HG03457 (cell line): ENCODE measurements around the gene CNDP2.

Experiments used
- ATAC-seq: cut with Tn5 transposase; IDR thresholded peaks from one replicate; pipeline ENCODE4 v1.9.1; 2021; ENCODE audit warnings: moderate number of reproducible peaks; ENCODE audit not compliant: unreplicated experiment

Gene CNDP2

DNA sequence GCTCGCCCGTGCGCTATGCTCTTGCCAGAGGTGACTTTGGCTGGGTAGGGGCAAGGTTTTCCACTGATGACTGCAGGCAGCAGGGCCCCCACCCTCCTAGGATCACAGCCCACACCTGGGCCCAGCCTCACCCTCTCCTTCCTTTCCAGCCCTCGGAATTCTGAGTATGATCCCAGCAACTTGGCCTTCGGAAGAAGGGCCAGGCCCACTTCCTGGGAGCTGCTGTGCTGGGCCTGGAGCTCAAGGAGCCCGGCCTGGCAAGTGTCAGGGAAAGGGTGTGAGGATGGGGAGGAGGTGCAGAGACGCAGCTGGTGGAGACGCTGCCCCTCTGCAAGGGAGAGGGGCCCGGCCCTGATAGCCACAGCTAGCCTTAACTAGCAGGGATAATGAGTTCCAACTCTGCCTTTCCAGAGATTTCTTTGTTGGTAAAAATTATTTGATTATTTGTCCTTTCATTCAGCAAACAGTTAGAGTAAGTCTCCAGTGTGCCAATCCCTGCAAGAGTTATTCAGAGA, 36.4 kb downstream of the CNDP2 start:
- no peak for ATAC-seq

GRCh38 chr18:74533666-74534065, 37.5 kb downstream of the CNDP2 start:
- no peak for ATAC-seq

DNA sequence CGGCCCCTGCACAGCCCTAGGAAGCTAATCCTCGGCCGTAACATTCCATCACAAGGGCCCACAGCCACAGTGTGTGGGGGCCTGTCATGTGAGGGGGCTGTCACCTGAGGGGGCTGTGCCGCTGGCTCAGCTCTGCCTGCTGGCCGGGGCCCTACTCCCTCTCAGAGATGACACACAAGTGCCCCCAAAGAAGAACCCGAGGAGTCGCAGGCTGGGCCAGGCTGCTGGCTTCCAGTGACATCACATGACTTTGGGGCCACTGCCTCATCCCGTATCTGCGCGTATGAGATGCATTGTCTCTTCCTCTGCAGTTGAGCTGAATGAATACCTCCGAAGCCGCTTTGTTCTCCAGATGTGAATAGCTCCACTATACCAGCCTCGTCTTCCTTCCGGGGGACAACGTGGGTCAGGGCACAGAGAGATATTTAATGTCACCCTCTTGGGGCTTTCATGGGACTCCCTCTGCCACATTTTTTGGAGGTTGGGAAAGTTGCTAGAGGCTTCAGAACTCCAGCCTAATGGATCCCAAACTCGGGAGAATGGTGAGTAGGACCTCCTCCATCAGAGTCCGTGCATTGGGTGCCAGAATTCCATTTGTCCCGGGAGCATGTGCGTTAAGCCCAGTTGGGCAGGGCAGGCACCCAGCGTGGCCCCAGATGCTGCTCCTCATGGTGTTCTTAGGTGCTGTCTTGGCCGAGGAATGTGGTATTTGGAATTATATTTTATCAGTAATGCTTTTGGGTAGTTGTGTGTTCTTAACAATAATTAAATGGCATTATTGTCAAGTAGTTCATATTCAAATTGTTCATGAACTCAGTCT, 38.2 kb downstream of the CNDP2 start, which contains the start of gene CNDP1:
Gene CNDP1, plus strand, starts transcription at position 351 of the 820 bp plus-strand sequence. Its CDS starts 168 bp downstream, at position 519.
- no peak for ATAC-seq

GRCh38 chr18:74534981-74535649, 39.0 kb downstream of the CNDP2 start:
- ATAC-seq: no peak

DNA sequence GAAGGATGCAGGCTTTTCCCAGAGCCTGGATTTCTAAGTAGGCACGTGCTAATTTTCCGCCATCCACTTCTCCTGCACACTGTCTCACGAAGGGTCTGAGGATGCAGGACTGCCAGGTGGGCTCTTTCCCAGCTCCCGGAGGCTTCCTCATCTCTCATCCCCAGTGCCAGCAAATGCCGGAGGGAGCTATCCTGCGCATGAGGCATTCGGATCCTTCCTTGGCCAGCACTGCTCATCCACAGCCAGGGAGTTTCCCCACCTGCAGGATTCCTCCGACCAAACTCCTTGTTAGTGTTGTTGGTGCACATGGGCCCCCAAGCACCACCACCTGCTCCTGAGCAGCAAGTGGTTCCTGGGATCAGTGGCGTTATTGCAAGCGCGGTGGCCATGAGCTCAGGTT, 43.1 kb downstream of the CNDP2 start:
- ATAC-seq: no peak

DNA sequence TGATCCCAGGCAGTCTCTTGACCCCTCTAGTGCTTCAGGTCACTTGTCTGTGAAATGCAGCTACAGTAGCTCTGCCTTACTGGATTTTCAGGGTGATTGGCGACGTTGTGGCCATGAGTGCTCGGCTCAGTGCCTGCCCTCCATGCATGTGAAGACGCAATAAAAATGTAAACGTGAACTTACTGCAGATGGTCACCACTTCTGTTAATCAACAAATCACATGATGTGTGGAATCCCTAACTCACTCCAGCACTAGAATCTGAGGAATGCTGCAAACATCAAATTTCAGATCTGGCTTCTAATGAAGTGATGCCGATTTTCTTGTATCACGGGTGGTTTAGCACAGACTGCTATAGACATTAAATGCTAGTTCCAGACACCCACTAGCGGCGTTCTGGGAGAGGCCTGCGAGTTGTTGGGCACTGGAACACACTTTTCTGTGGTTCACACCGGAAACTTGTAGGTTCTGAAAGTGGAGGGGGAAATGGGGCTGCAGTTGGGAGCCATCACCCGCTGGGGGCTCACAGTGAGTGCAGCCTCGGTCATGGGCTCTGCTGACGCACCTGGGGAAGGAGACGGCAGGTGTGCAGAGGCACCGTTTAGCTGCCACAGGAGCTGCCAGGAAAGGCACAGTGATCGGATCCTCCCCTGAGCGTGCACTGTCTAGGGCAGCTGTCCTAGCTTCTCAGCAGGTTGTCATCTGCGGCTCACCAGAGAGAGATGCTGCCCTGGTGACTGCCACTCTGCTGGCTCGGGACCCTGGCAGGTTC, 44.7 kb downstream of the CNDP2 start:
- ATAC-seq: no peak

- no peak for ATAC-seq
Measured at GRCh38 chr18:74541703-74542555, 45.8 kb downstream of the CNDP2 start.

DNA sequence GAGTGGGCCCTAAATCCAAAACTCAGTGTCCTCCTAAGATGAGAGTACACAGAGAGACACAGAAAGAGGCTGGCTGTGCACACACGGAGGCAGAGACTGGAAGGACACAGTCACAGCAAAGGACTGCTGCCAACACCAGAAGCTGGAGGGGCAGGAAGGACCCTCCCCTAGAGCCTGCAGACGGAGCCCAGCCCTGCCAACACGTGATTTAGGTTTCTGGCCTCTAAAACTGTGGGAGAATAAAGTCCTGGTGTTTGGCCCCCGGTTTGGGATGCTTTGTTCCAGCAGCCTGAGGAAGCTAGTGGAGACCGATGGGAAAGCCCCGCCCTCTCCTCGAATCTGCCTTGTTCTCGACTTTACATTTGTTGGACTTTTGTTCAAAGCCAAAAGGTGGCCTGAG, 48.7 kb downstream of the CNDP2 start:
- no peak for ATAC-seq

- no peak for ATAC-seq
Measured at GRCh38 chr18:74546007-74546406, 49.8 kb downstream of the CNDP2 start.

DNA sequence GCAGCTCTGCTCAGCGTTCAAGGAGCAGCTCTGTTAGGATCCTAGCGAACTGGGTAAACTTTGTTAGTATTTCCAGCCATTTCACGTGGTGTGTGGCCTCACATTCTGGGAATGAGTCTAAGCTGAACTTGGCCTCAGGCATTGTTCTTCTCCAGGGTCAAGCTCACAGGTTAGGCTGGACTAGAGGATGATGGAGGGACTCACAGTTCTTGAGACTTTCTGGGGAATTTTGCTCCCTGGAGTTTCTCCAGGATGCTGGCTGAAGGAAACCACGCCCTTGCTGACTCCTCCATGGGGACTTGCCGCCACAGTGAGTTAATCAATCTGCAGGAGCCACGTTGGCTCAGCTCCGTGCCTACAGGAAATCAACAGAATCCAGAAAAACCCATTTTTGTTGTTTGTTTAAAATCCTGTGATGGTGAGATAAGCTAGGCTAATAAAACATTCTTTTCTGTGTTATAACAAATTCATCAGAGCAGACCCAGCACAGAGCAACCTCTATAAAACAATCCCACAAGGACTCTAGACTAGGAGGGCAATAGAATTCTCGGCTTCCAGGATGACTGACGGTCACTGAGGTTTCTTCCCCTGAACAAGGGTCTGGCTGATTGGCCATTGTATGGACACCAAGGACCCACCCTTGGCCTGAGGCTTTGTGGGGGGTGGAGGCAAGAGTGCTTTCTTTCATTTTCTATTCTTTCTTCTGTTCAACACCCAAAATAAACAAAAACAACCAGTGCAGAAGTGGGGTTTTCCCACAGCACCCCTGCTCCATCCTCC, 50.8 kb downstream of the CNDP2 start:
- no peak for ATAC-seq

- no peak for ATAC-seq
Measured at GRCh38 chr18:74547860-74548259, 51.7 kb downstream of the CNDP2 start.

DNA sequence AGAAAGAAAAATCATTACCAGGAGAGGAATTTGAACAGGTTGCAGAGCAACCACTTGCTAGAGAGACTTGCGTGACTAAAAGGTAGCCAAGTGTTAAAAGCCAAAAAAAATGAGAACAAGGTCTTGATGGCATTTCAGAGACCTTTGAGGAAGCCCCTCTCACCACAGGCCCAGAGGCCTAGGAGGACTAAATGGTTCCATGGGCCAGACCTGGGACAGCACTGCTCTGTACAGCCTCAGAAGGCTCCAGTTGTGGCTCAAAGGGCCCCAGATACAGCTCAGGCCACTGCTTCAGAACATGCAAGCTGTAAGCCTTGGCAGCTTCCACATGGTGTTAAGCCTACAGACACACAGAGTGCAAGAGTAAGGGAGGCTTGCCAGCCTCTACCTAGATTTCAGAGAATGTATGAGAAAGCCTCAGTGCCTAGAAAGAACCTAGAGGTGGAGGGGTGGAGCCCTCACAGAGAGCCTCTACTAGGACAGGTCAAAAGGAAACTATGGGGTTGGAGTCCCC, 53.5 kb downstream of the CNDP2 start:
- ATAC-seq: no peak

DNA sequence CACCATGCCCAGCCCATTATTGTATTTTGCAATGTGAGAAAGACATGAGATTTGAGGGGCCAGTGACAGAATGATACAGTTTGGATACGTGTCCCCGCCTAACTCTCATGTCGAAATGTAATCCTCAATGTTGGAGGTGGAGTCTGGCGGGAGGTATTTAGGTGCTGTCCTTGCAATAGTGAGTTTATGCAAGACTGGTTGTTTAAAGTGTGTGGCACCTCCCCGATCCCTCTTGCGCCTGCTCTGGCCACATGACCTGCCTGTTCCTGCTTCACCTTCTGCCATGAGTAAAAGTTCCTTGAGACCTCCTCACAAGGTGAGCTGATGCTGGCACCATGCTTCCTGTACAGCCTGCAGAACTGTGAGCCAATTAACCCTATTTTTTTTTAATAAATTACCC, 54.7 kb downstream of the CNDP2 start:
- no peak for ATAC-seq

DNA sequence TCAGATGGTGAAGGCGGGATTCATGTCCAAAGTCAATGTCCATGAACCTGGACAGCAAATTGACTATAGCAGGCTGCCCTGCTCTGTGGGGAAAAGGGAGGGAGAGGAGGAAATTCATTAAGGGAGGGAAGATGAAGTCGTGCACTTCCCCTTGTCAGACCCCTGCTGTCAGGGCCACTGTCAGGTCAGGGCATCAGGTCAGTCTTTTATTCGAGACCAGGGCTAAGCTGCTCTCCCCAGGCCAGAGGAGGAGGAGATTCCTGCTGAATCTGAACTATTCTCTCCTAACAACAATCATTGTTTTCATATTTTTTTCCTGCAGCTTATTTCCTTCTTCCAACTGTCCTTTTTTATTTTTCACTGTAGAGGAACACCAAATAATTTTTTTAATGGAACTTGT, 55.3 kb downstream of the CNDP2 start:
- ATAC-seq: no peak

DNA sequence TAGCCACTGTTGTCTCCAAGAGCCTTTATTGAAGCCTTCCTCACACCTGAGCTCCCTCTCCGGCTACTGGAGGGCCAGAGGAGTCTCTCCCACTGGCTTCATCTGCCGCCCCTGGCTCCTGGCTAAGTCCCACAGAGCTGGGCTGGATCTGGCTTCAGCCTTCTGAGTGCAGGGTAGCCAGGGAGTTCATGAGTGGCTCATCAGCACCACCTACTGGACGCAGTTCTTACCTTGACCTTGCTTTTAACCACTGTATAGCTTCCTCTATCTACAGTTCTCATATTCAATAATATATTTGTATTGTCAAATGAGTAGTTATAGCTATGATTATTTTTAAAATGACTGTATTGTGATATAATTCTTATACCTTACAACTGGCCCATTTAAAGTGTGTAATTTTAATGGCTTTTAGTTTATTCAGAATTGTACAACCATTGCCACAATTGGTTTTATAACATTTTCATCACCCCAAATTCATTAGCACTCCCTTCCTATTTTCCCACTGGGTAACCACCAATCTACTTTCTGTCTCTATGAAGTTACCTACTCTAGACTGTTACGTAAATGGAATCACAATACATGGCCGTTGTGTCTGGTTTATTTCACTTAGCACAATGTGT, 55.9 kb downstream of the CNDP2 start:
- peak; percentile 97 for ATAC-seq

DNA sequence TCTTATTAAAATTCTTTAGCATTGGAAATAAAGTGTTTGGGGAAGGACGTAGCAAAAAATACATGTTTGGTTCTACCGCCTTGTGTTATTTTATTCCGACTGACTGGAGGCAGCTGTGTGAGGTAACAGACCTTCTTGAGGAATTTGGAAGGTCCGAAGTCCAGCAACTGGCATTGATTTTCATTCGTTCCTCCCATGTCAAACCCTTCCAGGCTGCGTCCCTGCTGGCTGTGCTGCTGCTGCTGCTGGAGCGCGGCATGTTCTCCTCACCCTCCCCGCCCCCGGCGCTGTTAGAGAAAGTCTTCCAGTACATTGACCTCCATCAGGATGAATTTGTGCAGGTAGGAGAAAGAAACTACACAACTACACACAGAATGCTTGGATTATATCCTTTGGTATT, 60.0 kb downstream of the CNDP2 start:
- ATAC-seq: no peak

DNA sequence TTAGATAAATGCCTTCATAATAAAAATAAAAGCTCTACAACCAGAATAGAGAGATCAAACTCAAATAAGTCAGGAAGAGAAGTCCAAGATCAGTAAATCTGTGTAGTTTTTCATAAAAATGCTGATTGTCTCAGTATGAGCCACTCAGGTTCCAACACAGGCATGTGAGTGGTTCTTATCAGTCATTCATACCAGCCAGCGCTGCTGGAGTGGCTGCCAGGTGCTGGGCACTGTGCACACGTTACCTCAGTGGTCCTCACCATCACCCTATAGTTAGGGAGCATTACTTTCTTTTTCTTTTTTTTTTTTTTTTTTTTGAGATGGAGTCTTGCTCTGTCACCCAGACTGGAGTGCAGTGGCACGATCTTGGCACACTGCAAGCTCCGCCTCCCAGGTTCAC, 61.9 kb downstream of the CNDP2 start:
- no peak for ATAC-seq

DNA sequence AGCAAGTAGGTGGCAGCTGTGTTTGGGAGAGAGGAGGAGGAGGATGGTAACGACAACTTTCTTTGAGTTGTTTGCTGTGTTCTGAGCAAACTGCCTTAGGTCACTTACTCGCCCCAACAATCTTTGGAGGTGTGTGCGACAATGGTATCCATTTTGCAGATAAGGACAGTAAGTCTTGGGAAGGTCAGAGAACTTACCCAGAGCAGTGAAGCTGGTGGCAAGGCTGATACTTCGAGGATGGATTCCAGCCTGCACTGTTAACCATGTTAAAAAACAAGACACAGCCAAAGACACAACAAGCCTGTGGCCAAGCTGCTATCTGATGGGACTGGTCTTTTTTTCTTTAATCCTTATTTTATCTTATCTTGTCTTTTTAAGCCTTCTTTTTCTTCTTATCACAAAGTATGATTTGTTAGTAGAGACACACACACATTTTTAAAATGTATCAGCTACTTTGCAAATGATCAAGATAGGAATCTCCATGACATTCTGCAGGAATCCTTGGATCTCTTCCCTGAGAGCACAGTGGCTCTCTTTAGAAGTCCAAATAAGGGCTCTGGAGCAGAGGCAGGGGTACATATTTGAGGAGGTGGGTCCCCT, 66.1 kb downstream of the CNDP2 start:
- ATAC-seq: no peak

DNA sequence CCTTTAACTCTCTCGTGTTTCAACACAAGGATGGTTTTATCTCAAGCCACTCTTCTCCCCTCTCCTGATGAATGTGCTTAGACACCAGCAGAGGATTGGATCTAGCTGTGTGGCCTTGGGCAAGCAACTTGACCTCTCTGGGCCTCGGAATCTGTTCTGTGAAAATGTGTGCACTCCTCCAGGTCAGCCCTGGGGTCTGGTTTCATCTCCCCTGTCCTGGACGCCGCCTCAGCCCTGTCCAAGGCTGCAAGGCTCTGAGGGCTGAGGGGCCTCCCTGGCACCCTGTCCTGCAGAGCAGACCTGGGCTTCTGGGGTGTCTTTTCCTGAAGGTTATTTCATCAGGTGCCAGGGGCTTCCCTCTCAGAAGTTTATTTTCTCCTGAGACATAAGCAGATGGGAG, 66.6 kb downstream of the CNDP2 start:
- no peak for ATAC-seq
